ENCODE measurements around the gene TFF3. TPM values are rescaled to one million over a fixed set of nuclear protein-coding genes. Genes with fewer than 3 reads are reported as not detected.

The TFF3 gene
- total RNA-seq, 1 donor from 2014 or later = 40.3 TPM

- Mint-ChIP-seq H3K4me3 (ENCODE audit: low read depth) (peak overlapping the region; percentile 41), H3K27me3 (peaks cover 4% of the 10 kb centered on the region), H3K9me3 (ENCODE audit: low read depth) (no peaks in the 10 kb centered on the region), H3K36me3 (ENCODE audit: insufficient read depth) (no peaks in the 10 kb centered on the region), H3K27ac (peak overlapping the region; percentile 93), H3K4me1 (ENCODE audit: low read depth) (peaks cover 33% of the 10 kb centered on the region)
- no peak for DNase-seq (ENCODE audit: low spot score, unreplicated experiment)
- TF ChIP-seq CTCF (IDR thresholded peaks at IDR 0.05; ENCODE audit: unreplicated experiment) = no peak
Observed at GRCh38 chr21:42314616-42315295, 453 bp downstream of the TFF3 start.

- TF ChIP-seq CTCF (IDR thresholded peaks at IDR 0.05; ENCODE audit: unreplicated experiment) = no peak
- Mint-ChIP-seq H3K4me1 (ENCODE audit: low read depth) (peaks cover 33% of the 10 kb centered on the region), H3K4me3 (ENCODE audit: low read depth) (no peak overlapping the region), H3K27me3 (peaks cover 4% of the 10 kb centered on the region), H3K36me3 (ENCODE audit: insufficient read depth) (no peaks in the 10 kb centered on the region), H3K27ac (no peak overlapping the region), H3K9me3 (ENCODE audit: low read depth) (no peaks in the 10 kb centered on the region)
- no peak for DNase-seq (ENCODE audit: low spot score, unreplicated experiment)
Observed at GRCh38 chr21:42313501-42313969, 1.7 kb downstream of the TFF3 start.

GRCh38 chr21:42312626-42313104, 2.5 kb downstream of the TFF3 start:
- H3K36me3 Mint-ChIP-seq (ENCODE audit: insufficient read depth) = no peaks in the 10 kb centered on the region
- no peak overlapping the region for H3K4me3 Mint-ChIP-seq (ENCODE audit: low read depth)
- peaks cover 33% of the 10 kb centered on the region for H3K4me1 Mint-ChIP-seq (ENCODE audit: low read depth)
- peaks cover 4% of the 10 kb centered on the region for H3K27me3 Mint-ChIP-seq
- no peaks in the 10 kb centered on the region for H3K9me3 Mint-ChIP-seq (ENCODE audit: low read depth)
- H3K27ac Mint-ChIP-seq = no peak overlapping the region
- no peak for DNase-seq (ENCODE audit: low spot score, unreplicated experiment)
- no peak for TF ChIP-seq CTCF (IDR thresholded peaks at IDR 0.05; ENCODE audit: unreplicated experiment)

GRCh38 chr21:42311816-42312625, 3.2 kb downstream of the TFF3 start:
- Mint-ChIP-seq H3K9me3 (ENCODE audit: low read depth) (no peaks in the 10 kb centered on the region), H3K4me3 (ENCODE audit: low read depth) (no peak overlapping the region), H3K27ac (no peak overlapping the region), H3K36me3 (ENCODE audit: insufficient read depth) (no peaks in the 10 kb centered on the region), H3K27me3 (peaks cover 4% of the 10 kb centered on the region), H3K4me1 (ENCODE audit: low read depth) (peaks cover 33% of the 10 kb centered on the region)
- DNase-seq (ENCODE audit: low spot score, unreplicated experiment) = no peak
- no peak for TF ChIP-seq CTCF (IDR thresholded peaks at IDR 0.05; ENCODE audit: unreplicated experiment)

GRCh38 chr21:42311160-42311559, 4.0 kb downstream of the TFF3 start:
- H3K36me3 Mint-ChIP-seq (ENCODE audit: insufficient read depth) = no peaks in the 10 kb centered on the region
- DNase-seq (ENCODE audit: low spot score, unreplicated experiment) = no peak
- H3K9me3 Mint-ChIP-seq (ENCODE audit: low read depth) = no peaks in the 10 kb centered on the region
- H3K27me3 Mint-ChIP-seq = peaks cover 10% of the 10 kb centered on the region
- no peak overlapping the region for H3K27ac Mint-ChIP-seq
- peaks cover 28% of the 10 kb centered on the region for H3K4me1 Mint-ChIP-seq (ENCODE audit: low read depth)
- no peak for TF ChIP-seq CTCF (IDR thresholded peaks at IDR 0.05; ENCODE audit: unreplicated experiment)
- H3K4me3 Mint-ChIP-seq (ENCODE audit: low read depth) = no peak overlapping the region

Data from progenitor cell of endocrine pancreas (in vitro differentiated cells).